ENCODE results near the gene MED15. TPM values are rescaled to one million over a fixed set of nuclear protein-coding genes. Genes with fewer than 3 reads are reported as not detected.
A peak's percentile ranks its signal among the peaks of the same experiment; 100 is the strongest.

Gene MED15
- total RNA-seq, 2 donors from 2014 or later: 61.4 to 62.7 TPM

DNA sequence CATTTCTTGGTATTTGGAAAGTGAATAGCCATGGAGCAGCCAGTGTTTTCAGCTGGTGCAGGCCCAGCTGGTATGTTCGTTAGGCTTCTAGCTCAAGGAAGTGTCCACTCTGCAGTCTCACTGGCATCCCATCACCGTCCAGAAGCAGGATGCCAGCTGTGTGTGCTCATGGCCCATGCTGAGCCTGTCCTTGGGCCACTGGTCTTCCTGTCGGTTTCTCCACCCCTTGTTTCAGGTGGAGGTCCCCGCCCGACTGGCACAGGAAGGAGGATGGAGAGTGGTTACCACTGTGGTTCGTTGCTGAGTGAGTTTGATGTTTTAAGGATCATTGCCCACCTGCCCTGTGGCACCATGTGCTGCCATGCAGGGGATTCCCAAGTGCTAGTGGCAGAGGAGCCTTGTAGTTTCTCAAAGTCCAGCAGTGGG is 63.7 kb downstream of the MED15 start:
- 91 to 100% methylated on average over 3 to 6 of the region's 6 CpGs for WGBS, 2 experiments (ENCODE audit: insufficient coverage in 1 of 2, insufficient read length in 1 of 2)

DNA sequence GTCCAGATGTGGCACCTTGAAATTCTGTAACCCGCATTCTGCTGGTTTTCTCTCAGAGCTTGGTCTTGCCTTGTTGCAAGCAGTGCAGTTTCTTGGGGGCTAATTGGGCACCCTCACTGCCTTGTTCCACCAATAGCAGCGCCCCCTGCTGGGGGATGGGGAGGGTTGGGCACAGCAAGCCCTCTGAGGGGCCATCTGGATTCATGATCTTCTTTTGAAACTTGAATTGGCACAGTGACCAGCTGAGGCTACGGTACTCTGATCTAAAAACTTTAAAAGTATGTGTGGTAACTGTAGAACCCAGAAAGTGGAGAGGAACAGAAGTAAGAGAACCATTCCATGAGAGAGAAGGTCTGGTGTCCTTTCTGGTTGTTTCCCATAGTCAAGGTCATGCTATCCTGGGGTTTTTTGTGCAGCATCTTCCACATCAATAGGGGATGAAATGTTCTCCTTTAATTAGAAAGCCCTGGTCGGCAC is 64.2 kb downstream of the MED15 start:
- no peaks in the 10 kb centered on the region for H3K4me1 Mint-ChIP-seq
- 75 to 79% methylated on average over 4 of the region's 4 CpGs for WGBS, 2 experiments (ENCODE audit: insufficient coverage in 1 of 2, insufficient read length in 1 of 2)
- TF ChIP-seq CTCF (conservative IDR thresholded peaks at IDR 0.05): peak; percentile 94
- Histone ChIP-seq H3K4me1 (ENCODE audit: control insufficient read depth, insufficient read depth, low read length) (no peaks in the 10 kb centered on the region), H3K9me3 (ENCODE audit: control insufficient read depth, low read length) (no peaks in the 10 kb centered on the region), H3K27me3 (ENCODE audit: control insufficient read depth, insufficient read depth, low read length, poor library complexity, severe bottlenecking) (no peaks in the 10 kb centered on the region), H3K36me3 (ENCODE audit: control insufficient read depth, insufficient read depth, low read length) (peaks cover 86% of the 10 kb centered on the region), H3K27ac (ENCODE audit: low read depth, low read length) (no peak overlapping the region), H3K9ac (ENCODE audit: extremely low read depth, low read length, poor library complexity, severe bottlenecking) (no peak overlapping the region), H3K4me3 (ENCODE audit: low read length) (no peak overlapping the region)
- H3K27ac Mint-ChIP-seq: no peak overlapping the region
- H3K4me3 Mint-ChIP-seq: no peak overlapping the region
- H3K36me3 Mint-ChIP-seq (ENCODE audit: low read depth): peaks cover 67% of the 10 kb centered on the region
- no peaks in the 10 kb centered on the region for H3K9me3 Mint-ChIP-seq
- peak; percentile 84 for DNase-seq
- no peaks in the 10 kb centered on the region for H3K27me3 Mint-ChIP-seq (ENCODE audit: insufficient read depth)

More for the DNA sequence above, 63.7 kb downstream of the MED15 start:
- H3K4me1 Mint-ChIP-seq: no peaks in the 10 kb centered on the region
- Histone ChIP-seq H3K27ac (ENCODE audit: low read depth, low read length) (no peak overlapping the region), H3K4me3 (ENCODE audit: low read length) (no peak overlapping the region), H3K9me3 (ENCODE audit: control insufficient read depth, low read length) (no peaks in the 10 kb centered on the region), H3K4me1 (ENCODE audit: control insufficient read depth, insufficient read depth, low read length) (no peaks in the 10 kb centered on the region), H3K27me3 (ENCODE audit: control insufficient read depth, insufficient read depth, low read length, poor library complexity, severe bottlenecking) (no peaks in the 10 kb centered on the region), H3K9ac (ENCODE audit: extremely low read depth, low read length, poor library complexity, severe bottlenecking) (no peak overlapping the region), H3K36me3 (ENCODE audit: control insufficient read depth, insufficient read depth, low read length) (peaks cover 87% of the 10 kb centered on the region)
- H3K4me3 Mint-ChIP-seq: no peak overlapping the region
- no peaks in the 10 kb centered on the region for H3K27me3 Mint-ChIP-seq (ENCODE audit: insufficient read depth)
- peaks cover 72% of the 10 kb centered on the region for H3K36me3 Mint-ChIP-seq (ENCODE audit: low read depth)
- H3K9me3 Mint-ChIP-seq: no peaks in the 10 kb centered on the region
- no peak overlapping the region for H3K27ac Mint-ChIP-seq
- TF ChIP-seq CTCF (conservative IDR thresholded peaks at IDR 0.05): no peak
- no peak for DNase-seq

GRCh38 chr22:20572132-20572802 is 64.9 kb downstream of the MED15 start:
- peaks cover 85% of the 10 kb centered on the region for H3K36me3 ChIP-seq (ENCODE audit: control insufficient read depth, insufficient read depth, low read length)
- 97 to 98% methylated on average over 8 to 11 of the region's 11 CpGs for WGBS, 2 experiments (ENCODE audit: insufficient coverage in 1 of 2, insufficient read length in 1 of 2)
- H3K27ac ChIP-seq (ENCODE audit: low read depth, low read length): no peak overlapping the region
- H3K9me3 Mint-ChIP-seq: no peaks in the 10 kb centered on the region
- H3K27ac Mint-ChIP-seq: no peak overlapping the region
- no peak overlapping the region for H3K4me3 Mint-ChIP-seq
- no peaks in the 10 kb centered on the region for H3K4me1 ChIP-seq (ENCODE audit: control insufficient read depth, insufficient read depth, low read length)
- H3K4me1 Mint-ChIP-seq: no peaks in the 10 kb centered on the region
- no peak overlapping the region for H3K9ac ChIP-seq (ENCODE audit: extremely low read depth, low read length, poor library complexity, severe bottlenecking)
- TF ChIP-seq CTCF (conservative IDR thresholded peaks at IDR 0.05): no peak
- no peaks in the 10 kb centered on the region for H3K27me3 Mint-ChIP-seq (ENCODE audit: insufficient read depth)
- no peaks in the 10 kb centered on the region for H3K27me3 ChIP-seq (ENCODE audit: control insufficient read depth, insufficient read depth, low read length, poor library complexity, severe bottlenecking)
- DNase-seq: no peak
- H3K9me3 ChIP-seq (ENCODE audit: control insufficient read depth, low read length): no peaks in the 10 kb centered on the region
- no peak overlapping the region for H3K4me3 ChIP-seq (ENCODE audit: low read length)
- peaks cover 61% of the 10 kb centered on the region for H3K36me3 Mint-ChIP-seq (ENCODE audit: low read depth)

Data from endodermal cell (in vitro differentiated cells).